Trophoblast cell (in vitro differentiated cells and primary cell): ENCODE data around the gene USP36.
A peak's percentile ranks its signal among the peaks of the same experiment; 100 is the strongest.

Experiments used
- DNase-seq, 2 donors: peaks; one replicate each; pipeline ENCODE4 v3.0.0-alpha.2; 2016
- H2AFZ ChIP-seq: 2 replicates; pipeline ENCODE4 v1.6.1; 2013; ENCODE audit warnings: low read length, moderate library complexity, mild to moderate bottlenecking; ENCODE audit not compliant: insufficient read depth, poor library complexity
- H2AK5ac ChIP-seq: 2 replicates; pipeline ENCODE4 v1.6.1; 2013; ENCODE audit warnings: mild to moderate bottlenecking, low read length
- H2BK120ac ChIP-seq: 2 replicates; pipeline ENCODE4 v1.6.1; 2013; ENCODE audit warnings: low read length, mild to moderate bottlenecking, moderate library complexity; ENCODE audit not compliant: insufficient read depth, poor library complexity
- H2BK12ac ChIP-seq: 2 replicates; pipeline ENCODE4 v1.6.1; 2013; ENCODE audit warnings: mild to moderate bottlenecking, low read length, moderate library complexity
- H2BK5ac ChIP-seq: 2 replicates; pipeline ENCODE4 v1.6.1; 2013; ENCODE audit warnings: low read length, low read depth, moderate library complexity, mild to moderate bottlenecking; ENCODE audit not compliant: poor library complexity
- H3K14ac ChIP-seq: 2 replicates; pipeline ENCODE4 v1.6.1; 2013; ENCODE audit warnings: mild to moderate bottlenecking, low read length
- H3K18ac ChIP-seq: 2 replicates; pipeline ENCODE4 v1.6.1; 2013; ENCODE audit warnings: mild to moderate bottlenecking, low read length
- H3K23ac ChIP-seq: 2 replicates; pipeline ENCODE4 v1.6.1; 2013; ENCODE audit warnings: low read length
- H3K27ac ChIP-seq: 2 replicates; pipeline ENCODE4 v1.5.1; 2013; ENCODE audit warnings: low read depth, mild to moderate bottlenecking, inconsistent platforms, low read length, moderate library complexity
- H3K27me3 ChIP-seq: 2 replicates; pipeline ENCODE4 v1.6.1; 2013; ENCODE audit warnings: inconsistent platforms, mild to moderate bottlenecking, low read length, moderate library complexity; ENCODE audit not compliant: insufficient read depth
- H3K36me3 ChIP-seq, 2 experiments: 1 replicate in 1 of 2; 2 replicates in 1 of 2; pipeline ENCODE4 v1.6.1; 2013; ENCODE audit warnings: low read length in 2 of 2, mild to moderate bottlenecking in 2 of 2, moderate library complexity in 1 of 2; ENCODE audit not compliant: insufficient read depth in 2 of 2, control insufficient read depth in 1 of 2
- H3K4ac ChIP-seq: 2 replicates; pipeline ENCODE4 v1.6.1; 2013; ENCODE audit warnings: low read depth, mild to moderate bottlenecking, low read length, moderate library complexity
- H3K4me1 ChIP-seq, 2 experiments: 1 replicate in 1 of 2; 2 replicates in 1 of 2; pipeline ENCODE4 v1.6.1; 2013; ENCODE audit warnings: low read length in 2 of 2, mild to moderate bottlenecking in 2 of 2, moderate library complexity in 1 of 2; ENCODE audit not compliant: insufficient read depth in 2 of 2, control insufficient read depth in 1 of 2
- H3K4me2 ChIP-seq: 2 replicates; pipeline ENCODE4 v1.6.1; 2013; ENCODE audit warnings: inconsistent platforms, mild to moderate bottlenecking, low read length, moderate library complexity
- H3K4me3 ChIP-seq: 2 replicates; pipeline ENCODE4 v1.5.1; 2013; ENCODE audit warnings: mild to moderate bottlenecking, low read depth, low read length, inconsistent platforms
- H3K79me1 ChIP-seq: one replicate; pipeline ENCODE4 v1.6.1; 2013; ENCODE audit warnings: low read length
- H3K79me2 ChIP-seq: 2 replicates; pipeline ENCODE4 v1.6.1; 2013; ENCODE audit warnings: low read length, mild to moderate bottlenecking; ENCODE audit not compliant: control insufficient read depth, insufficient read depth, poor library complexity
- H3K9ac ChIP-seq: 2 replicates; pipeline ENCODE4 v1.6.1; 2013; ENCODE audit warnings: mild to moderate bottlenecking, low read length
- H3K9me3 ChIP-seq: 2 replicates; pipeline ENCODE4 v1.6.1; 2013; ENCODE audit warnings: low read depth, mild to moderate bottlenecking, control low read depth, inconsistent platforms, low read length; ENCODE audit not compliant: insufficient read depth
- H4K12ac ChIP-seq: 2 replicates; pipeline ENCODE4 v1.6.1; 2013; ENCODE audit warnings: low read depth, mild to moderate bottlenecking, low read length, moderate library complexity
- H4K8ac ChIP-seq: 2 replicates; pipeline ENCODE4 v1.6.1; 2013; ENCODE audit warnings: low read depth, mild to moderate bottlenecking, low read length, moderate library complexity
- H4K91ac ChIP-seq: one replicate; pipeline ENCODE4 v1.6.1; 2013; ENCODE audit warnings: low read depth, mild to moderate bottlenecking, low read length, moderate library complexity
- WGBS: extraction: QIAGEN DNeasy Blood & Tissue Kit; methylation state at CpG from one replicate; pipeline ENCODE4 v1.1.7; 2013; ENCODE audit warnings: missing lambda C conversion rate; ENCODE audit not compliant: insufficient read length, insufficient coverage; ENCODE audit errors: extremely low coverage; 5-methylcytosine and 5-hydroxymethylcytosine counted together

Gene USP36

GRCh38 chr17:78796517-78796900 lies 44.1 kb downstream of the USP36 start:
- Histone ChIP-seq H4K8ac (no peak overlapping the region), H3K4me1 (peaks cover 0 to 8% of the 10 kb centered on the region in 2 experiments), H3K4me2 (no peak overlapping the region), H3K4me3 (no peak overlapping the region), H3K27me3 (no peaks in the 10 kb centered on the region), H3K4ac (no peak overlapping the region), H3K18ac (no peak overlapping the region), H3K27ac (no peak overlapping the region), H3K36me3 (peaks cover 45 to 60% of the 10 kb centered on the region in 2 experiments), H3K23ac (no peak overlapping the region), H2AFZ (no peak overlapping the region), H3K9ac (peak overlapping the region; percentile 20), H3K9me3 (no peaks in the 10 kb centered on the region), H4K12ac (no peak overlapping the region), H3K79me2 (no peaks in the 10 kb centered on the region), H2BK120ac (no peak overlapping the region), H2BK5ac (no peak overlapping the region), H2BK12ac (no peak overlapping the region), H3K79me1 (peaks cover 2% of the 10 kb centered on the region), H2AK5ac (no peak overlapping the region), H3K14ac (no peak overlapping the region), H4K91ac (no peak overlapping the region)
- DNase-seq, result no peak
- WGBS, result no CpG with 5 or more reads among the region's 11 CpGs

GRCh38 chr17:78795861-78796516 lies 44.6 kb downstream of the USP36 start:
- Histone ChIP-seq H3K27ac (no peak overlapping the region), H3K79me1 (peaks cover 2% of the 10 kb centered on the region)
- no CpG with 5 or more reads among the region's 14 CpGs for whole genome bisulfite sequencing

GRCh38 chr17:78794864-78795640 lies 45.6 kb downstream of the USP36 start:
- DNase-seq, result no peak
- Histone ChIP-seq H4K8ac (no peak overlapping the region), H2BK5ac (no peak overlapping the region), H3K23ac (no peak overlapping the region), H4K91ac (no peak overlapping the region), H3K4me1 (peaks cover 0 to 8% of the 10 kb centered on the region in 2 experiments), H3K27me3 (no peaks in the 10 kb centered on the region), H2BK12ac (no peak overlapping the region), H2AK5ac (no peak overlapping the region), H3K79me2 (no peaks in the 10 kb centered on the region), H3K79me1 (peaks cover 2% of the 10 kb centered on the region), H3K4me3 (no peak overlapping the region), H3K4ac (no peak overlapping the region), H3K4me2 (no peak overlapping the region), H3K9ac (no peak overlapping the region), H2AFZ (no peak overlapping the region), H3K27ac (no peak overlapping the region), H3K36me3 (peaks cover 42 to 52% of the 10 kb centered on the region in 2 experiments), H3K9me3 (no peaks in the 10 kb centered on the region), H2BK120ac (no peak overlapping the region), H4K12ac (no peak overlapping the region), H3K18ac (no peak overlapping the region), H3K14ac (no peak overlapping the region)
- no CpG with 5 or more reads among the region's 22 CpGs for WGBS

More at GRCh38 chr17:78795861-78796516, 44.6 kb downstream of the USP36 start:
- no peak overlapping the region for H3K4me2 ChIP-seq
- H3K23ac ChIP-seq, result no peak overlapping the region
- no peak overlapping the region for H4K91ac ChIP-seq
- no peaks in the 10 kb centered on the region for H3K27me3 ChIP-seq
- no peaks in the 10 kb centered on the region for H3K9me3 ChIP-seq
- H2BK5ac ChIP-seq, result no peak overlapping the region
- H4K12ac ChIP-seq, result no peak overlapping the region
- no peak overlapping the region for H3K9ac ChIP-seq
- H3K4me1 ChIP-seq, result peaks cover 0 to 8% of the 10 kb centered on the region in 2 experiments
- H3K18ac ChIP-seq, result no peak overlapping the region
- H3K4ac ChIP-seq, result no peak overlapping the region
- peaks cover 46 to 57% of the 10 kb centered on the region in 2 experiments for H3K36me3 ChIP-seq
- no peak overlapping the region for H4K8ac ChIP-seq
- H2AK5ac ChIP-seq, result no peak overlapping the region
- no peak overlapping the region for H2BK12ac ChIP-seq
- H3K4me3 ChIP-seq, result no peak overlapping the region
- H2AFZ ChIP-seq, result no peak overlapping the region
- no peak for DNase-seq
- no peak overlapping the region for H3K14ac ChIP-seq
- H3K79me2 ChIP-seq, result no peaks in the 10 kb centered on the region
- H2BK120ac ChIP-seq, result no peak overlapping the region

- H3K4ac ChIP-seq, result no peak overlapping the region
- peaks cover 0 to 8% of the 10 kb centered on the region in 2 experiments for H3K4me1 ChIP-seq
- DNase-seq, result peak in 1 of 2 donors; percentile 48
- no peaks in the 10 kb centered on the region for H3K79me2 ChIP-seq
- H3K18ac ChIP-seq, result no peak overlapping the region
- H3K9me3 ChIP-seq, result no peaks in the 10 kb centered on the region
- peaks cover 2% of the 10 kb centered on the region for H3K79me1 ChIP-seq
- no peak overlapping the region for H2BK5ac ChIP-seq
- WGBS, result no CpG with 5 or more reads among the region's 16 CpGs
- no peak overlapping the region for H3K4me3 ChIP-seq
- no peak overlapping the region for H4K8ac ChIP-seq
- H3K36me3 ChIP-seq, result peaks cover 41 to 53% of the 10 kb centered on the region in 2 experiments
- H2BK120ac ChIP-seq, result no peak overlapping the region
- peak overlapping the region; percentile 22 for H4K12ac ChIP-seq
- H3K27ac ChIP-seq, result no peak overlapping the region
- no peak overlapping the region for H2AFZ ChIP-seq
- no peak overlapping the region for H2AK5ac ChIP-seq
- H3K14ac ChIP-seq, result no peak overlapping the region
- no peaks in the 10 kb centered on the region for H3K27me3 ChIP-seq
- H4K91ac ChIP-seq, result no peak overlapping the region
- H2BK12ac ChIP-seq, result no peak overlapping the region
- H3K23ac ChIP-seq, result no peak overlapping the region
- H3K4me2 ChIP-seq, result no peak overlapping the region
- H3K9ac ChIP-seq, result no peak overlapping the region
These were observed 46.2 kb downstream of the USP36 start for GRCh38 chr17:78794399-78794798.
